Loucy (cell line): ENCODE data around the gene DHRS12.

ENCODE experiments used
- EZH2phosphoT487 ChIP-seq: fragments of 200-600 bp; IDR thresholded peaks from 2 replicates; pipeline ENCODE4 v1.6.1; 2018; ENCODE audit warnings: antibody characterized with exemption, mild to moderate bottlenecking, moderate library complexity, borderline replicate concordance
- TF ChIP-seq, protein P1 (sequence below): fragments of 200-600 bp; sonication (generic); conservative IDR thresholded peaks from 2 replicates; pipeline ENCODE4 v1.5.1; 2014; ENCODE audit warnings: mild to moderate bottlenecking, antibody characterized with exemption, low read length

GRCh38 chr13:51758691-51759090 lies 45.3 kb downstream of the DHRS12 start:
- TF ChIP-seq, protein P1, sequence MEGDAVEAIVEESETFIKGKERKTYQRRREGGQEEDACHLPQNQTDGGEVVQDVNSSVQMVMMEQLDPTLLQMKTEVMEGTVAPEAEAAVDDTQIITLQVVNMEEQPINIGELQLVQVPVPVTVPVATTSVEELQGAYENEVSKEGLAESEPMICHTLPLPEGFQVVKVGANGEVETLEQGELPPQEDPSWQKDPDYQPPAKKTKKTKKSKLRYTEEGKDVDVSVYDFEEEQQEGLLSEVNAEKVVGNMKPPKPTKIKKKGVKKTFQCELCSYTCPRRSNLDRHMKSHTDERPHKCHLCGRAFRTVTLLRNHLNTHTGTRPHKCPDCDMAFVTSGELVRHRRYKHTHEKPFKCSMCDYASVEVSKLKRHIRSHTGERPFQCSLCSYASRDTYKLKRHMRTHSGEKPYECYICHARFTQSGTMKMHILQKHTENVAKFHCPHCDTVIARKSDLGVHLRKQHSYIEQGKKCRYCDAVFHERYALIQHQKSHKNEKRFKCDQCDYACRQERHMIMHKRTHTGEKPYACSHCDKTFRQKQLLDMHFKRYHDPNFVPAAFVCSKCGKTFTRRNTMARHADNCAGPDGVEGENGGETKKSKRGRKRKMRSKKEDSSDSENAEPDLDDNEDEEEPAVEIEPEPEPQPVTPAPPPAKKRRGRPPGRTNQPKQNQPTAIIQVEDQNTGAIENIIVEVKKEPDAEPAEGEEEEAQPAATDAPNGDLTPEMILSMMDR: no peak
- no peak for TF ChIP-seq EZH2phosphoT487
